ENCODE measurements around the gene GRID1.

Gene GRID1

GRCh38 chr10:86354761-86355540 is 11.6 kb downstream of the GRID1 start:
- H3K9me3 ChIP-seq (ENCODE audit: control insufficient read depth in 2 of 2, low read length in 2 of 2): no peaks in the 10 kb centered on the region
- H3K27me3 ChIP-seq (ENCODE audit: control insufficient read depth in 2 of 2, insufficient read depth in 2 of 2, low read length in 2 of 2): no peaks in the 10 kb centered on the region
- H3K27ac ChIP-seq (ENCODE audit: low read depth in 2 of 2, low read length in 2 of 2): no peak overlapping the region
- H3K36me3 ChIP-seq (ENCODE audit: control insufficient read depth in 2 of 2, insufficient read depth in 2 of 2, low read length in 2 of 2): no peaks in the 10 kb centered on the region
- no peak overlapping the region for H3K4me3 ChIP-seq (ENCODE audit: low read length in 2 of 2)
- H3K9ac ChIP-seq (ENCODE audit: low read depth in 1 of 2, low read length in 2 of 2): no peak overlapping the region
- peaks cover 0 to 4% of the 10 kb centered on the region in 2 donors for H3K4me1 ChIP-seq (ENCODE audit: control insufficient read depth in 2 of 2, insufficient read depth in 2 of 2, low read length in 2 of 2)

GRCh38 chr10:86353506-86354485 is 12.8 kb downstream of the GRID1 start:
- H3K9ac ChIP-seq (ENCODE audit: low read depth in 1 of 2, low read length in 2 of 2): no peak overlapping the region
- no peak overlapping the region for H3K27ac ChIP-seq (ENCODE audit: low read depth in 2 of 2, low read length in 2 of 2)
- peaks cover 0 to 4% of the 10 kb centered on the region in 2 donors for H3K4me1 ChIP-seq (ENCODE audit: control insufficient read depth in 2 of 2, insufficient read depth in 2 of 2, low read length in 2 of 2)
- no peaks in the 10 kb centered on the region for H3K9me3 ChIP-seq (ENCODE audit: control insufficient read depth in 2 of 2, low read length in 2 of 2)
- no peaks in the 10 kb centered on the region for H3K27me3 ChIP-seq (ENCODE audit: control insufficient read depth in 2 of 2, insufficient read depth in 2 of 2, low read length in 2 of 2)
- no peaks in the 10 kb centered on the region for H3K36me3 ChIP-seq (ENCODE audit: control insufficient read depth in 2 of 2, insufficient read depth in 2 of 2, low read length in 2 of 2)
- no peak overlapping the region for H3K4me3 ChIP-seq (ENCODE audit: low read length in 2 of 2)

- Histone ChIP-seq H3K27ac (ENCODE audit: low read depth in 2 of 2, low read length in 2 of 2) (no peak overlapping the region), H3K27me3 (ENCODE audit: control insufficient read depth in 2 of 2, insufficient read depth in 2 of 2, low read length in 2 of 2) (no peaks in the 10 kb centered on the region), H3K36me3 (ENCODE audit: control insufficient read depth in 2 of 2, insufficient read depth in 2 of 2, low read length in 2 of 2) (no peaks in the 10 kb centered on the region), H3K9me3 (ENCODE audit: control insufficient read depth in 2 of 2, low read length in 2 of 2) (no peaks in the 10 kb centered on the region), H3K4me1 (ENCODE audit: control insufficient read depth in 2 of 2, insufficient read depth in 2 of 2, low read length in 2 of 2) (peaks cover 0 to 4% of the 10 kb centered on the region in 2 donors), H3K4me3 (ENCODE audit: low read length in 2 of 2) (no peak overlapping the region), H3K9ac (ENCODE audit: low read depth in 1 of 2, low read length in 2 of 2) (no peak overlapping the region)
Measured at GRCh38 chr10:86350897-86351296, 15.7 kb downstream of the GRID1 start.

- H3K27ac ChIP-seq (ENCODE audit: low read depth in 2 of 2, low read length in 2 of 2): no peak overlapping the region
- H3K4me3 ChIP-seq (ENCODE audit: low read length in 2 of 2): no peak overlapping the region
- no peaks in the 10 kb centered on the region for H3K27me3 ChIP-seq (ENCODE audit: control insufficient read depth in 2 of 2, insufficient read depth in 2 of 2, low read length in 2 of 2)
- H3K9me3 ChIP-seq (ENCODE audit: control insufficient read depth in 2 of 2, low read length in 2 of 2): no peaks in the 10 kb centered on the region
- H3K9ac ChIP-seq (ENCODE audit: low read depth in 1 of 2, low read length in 2 of 2): no peak overlapping the region
- H3K4me1 ChIP-seq (ENCODE audit: control insufficient read depth in 2 of 2, insufficient read depth in 2 of 2, low read length in 2 of 2): no peaks in the 10 kb centered on the region
- no peaks in the 10 kb centered on the region for H3K36me3 ChIP-seq (ENCODE audit: control insufficient read depth in 2 of 2, insufficient read depth in 2 of 2, low read length in 2 of 2)
Measured at GRCh38 chr10:86349940-86350630, 16.5 kb downstream of the GRID1 start.

- Histone ChIP-seq H3K4me1 (ENCODE audit: control insufficient read depth in 2 of 2, insufficient read depth in 2 of 2, low read length in 2 of 2) (no peaks in the 10 kb centered on the region), H3K9ac (ENCODE audit: low read depth in 1 of 2, low read length in 2 of 2) (no peak overlapping the region), H3K4me3 (ENCODE audit: low read length in 2 of 2) (no peak overlapping the region), H3K36me3 (ENCODE audit: control insufficient read depth in 2 of 2, insufficient read depth in 2 of 2, low read length in 2 of 2) (no peaks in the 10 kb centered on the region), H3K9me3 (ENCODE audit: control insufficient read depth in 2 of 2, low read length in 2 of 2) (no peaks in the 10 kb centered on the region), H3K27me3 (ENCODE audit: control insufficient read depth in 2 of 2, insufficient read depth in 2 of 2, low read length in 2 of 2) (no peaks in the 10 kb centered on the region), H3K27ac (ENCODE audit: low read depth in 2 of 2, low read length in 2 of 2) (no peak overlapping the region)
Measured at GRCh38 chr10:86349474-86349873, 17.1 kb downstream of the GRID1 start.

GRCh38 chr10:86348321-86349210 is 18.0 kb downstream of the GRID1 start:
- H3K36me3 ChIP-seq (ENCODE audit: control insufficient read depth in 2 of 2, insufficient read depth in 2 of 2, low read length in 2 of 2): no peaks in the 10 kb centered on the region
- H3K4me1 ChIP-seq (ENCODE audit: control insufficient read depth in 2 of 2, insufficient read depth in 2 of 2, low read length in 2 of 2): no peaks in the 10 kb centered on the region
- no peak overlapping the region for H3K27ac ChIP-seq (ENCODE audit: low read depth in 2 of 2, low read length in 2 of 2)
- H3K9ac ChIP-seq (ENCODE audit: low read depth in 1 of 2, low read length in 2 of 2): no peak overlapping the region
- no peak overlapping the region for H3K4me3 ChIP-seq (ENCODE audit: low read length in 2 of 2)
- no peaks in the 10 kb centered on the region for H3K9me3 ChIP-seq (ENCODE audit: control insufficient read depth in 2 of 2, low read length in 2 of 2)
- H3K27me3 ChIP-seq (ENCODE audit: control insufficient read depth in 2 of 2, insufficient read depth in 2 of 2, low read length in 2 of 2): no peaks in the 10 kb centered on the region

- Histone ChIP-seq H3K9ac (ENCODE audit: low read depth in 1 of 2, low read length in 2 of 2) (no peak overlapping the region), H3K27me3 (ENCODE audit: control insufficient read depth in 2 of 2, insufficient read depth in 2 of 2, low read length in 2 of 2) (no peaks in the 10 kb centered on the region), H3K9me3 (ENCODE audit: control insufficient read depth in 2 of 2, low read length in 2 of 2) (no peaks in the 10 kb centered on the region), H3K4me3 (ENCODE audit: low read length in 2 of 2) (no peak overlapping the region), H3K27ac (ENCODE audit: low read depth in 2 of 2, low read length in 2 of 2) (no peak overlapping the region), H3K4me1 (ENCODE audit: control insufficient read depth in 2 of 2, insufficient read depth in 2 of 2, low read length in 2 of 2) (no peaks in the 10 kb centered on the region), H3K36me3 (ENCODE audit: control insufficient read depth in 2 of 2, insufficient read depth in 2 of 2, low read length in 2 of 2) (no peaks in the 10 kb centered on the region)
Measured at GRCh38 chr10:86347856-86348255, 18.7 kb downstream of the GRID1 start.

GRCh38 chr10:86346799-86347665 is 19.6 kb downstream of the GRID1 start:
- Histone ChIP-seq H3K9ac (ENCODE audit: low read depth in 1 of 2, low read length in 2 of 2) (no peak overlapping the region), H3K27ac (ENCODE audit: low read depth in 2 of 2, low read length in 2 of 2) (no peak overlapping the region)

More at GRCh38 chr10:86346799-86347665, 19.6 kb downstream of the GRID1 start:
- Histone ChIP-seq H3K4me1 (ENCODE audit: control insufficient read depth in 2 of 2, insufficient read depth in 2 of 2, low read length in 2 of 2) (no peaks in the 10 kb centered on the region), H3K27me3 (ENCODE audit: control insufficient read depth in 2 of 2, insufficient read depth in 2 of 2, low read length in 2 of 2) (no peaks in the 10 kb centered on the region), H3K4me3 (ENCODE audit: low read length in 2 of 2) (no peak overlapping the region), H3K9me3 (ENCODE audit: control insufficient read depth in 2 of 2, low read length in 2 of 2) (no peaks in the 10 kb centered on the region), H3K36me3 (ENCODE audit: control insufficient read depth in 2 of 2, insufficient read depth in 2 of 2, low read length in 2 of 2) (no peaks in the 10 kb centered on the region)
